Measurements from ENCODE around the gene PLCL2.

PLCL2 gene

GRCh38 chr3:16875876-16876550, 8.7 kb upstream of the PLCL2 start:
- peaks cover 48% of the 10 kb centered on the region for H3K27me3 Mint-ChIP-seq (ENCODE audit: low read depth)
- no peaks in the 10 kb centered on the region for H3K9me3 Mint-ChIP-seq
- H3K27ac Mint-ChIP-seq: no peak overlapping the region
- no peaks in the 10 kb centered on the region for H3K36me3 Mint-ChIP-seq (ENCODE audit: low read depth)
- H3K4me1 Mint-ChIP-seq (ENCODE audit: low read depth): no peaks in the 10 kb centered on the region
- DNase-seq (ENCODE audit: low spot score): no peak
- no peak overlapping the region for H3K4me3 Mint-ChIP-seq

- Mint-ChIP-seq H3K4me1 (ENCODE audit: low read depth) (no peaks in the 10 kb centered on the region), H3K27me3 (ENCODE audit: low read depth) (peaks cover 44% of the 10 kb centered on the region), H3K27ac (no peak overlapping the region), H3K9me3 (no peaks in the 10 kb centered on the region), H3K36me3 (ENCODE audit: low read depth) (no peaks in the 10 kb centered on the region), H3K4me3 (no peak overlapping the region)
- DNase-seq (ENCODE audit: low spot score): no peak
Measured at GRCh38 chr3:16877505-16877904, 7.2 kb upstream of the PLCL2 start.

- Mint-ChIP-seq H3K36me3 (ENCODE audit: low read depth) (no peaks in the 10 kb centered on the region), H3K4me3 (no peak overlapping the region), H3K9me3 (no peaks in the 10 kb centered on the region), H3K27me3 (ENCODE audit: low read depth) (peaks cover 43% of the 10 kb centered on the region), H3K4me1 (ENCODE audit: low read depth) (peaks cover 2% of the 10 kb centered on the region), H3K27ac (no peak overlapping the region)
- no peak for DNase-seq (ENCODE audit: low spot score)
Measured at GRCh38 chr3:16877911-16878310, 6.8 kb upstream of the PLCL2 start.

GRCh38 chr3:16881896-16882630, 2.7 kb upstream of the PLCL2 start:
- Mint-ChIP-seq H3K27ac (no peak overlapping the region), H3K4me1 (ENCODE audit: low read depth) (peaks cover 13% of the 10 kb centered on the region)
- no peak for DNase-seq (ENCODE audit: low spot score)

GRCh38 chr3:16883057-16883722, 1.6 kb upstream of the PLCL2 start:
- Mint-ChIP-seq H3K27ac (peak overlapping the region; percentile 77), H3K4me1 (ENCODE audit: low read depth) (peaks cover 24% of the 10 kb centered on the region)
- no peak for DNase-seq (ENCODE audit: low spot score)

More at GRCh38 chr3:16881896-16882630, 2.7 kb upstream of the PLCL2 start:
- Mint-ChIP-seq H3K4me3 (peak overlapping the region; percentile 77), H3K36me3 (ENCODE audit: low read depth) (peaks cover 6% of the 10 kb centered on the region), H3K27me3 (ENCODE audit: low read depth) (peaks cover 25% of the 10 kb centered on the region), H3K9me3 (no peaks in the 10 kb centered on the region)

GRCh38 chr3:16883723-16884083, 1.1 kb upstream of the PLCL2 start:
- Mint-ChIP-seq H3K9me3 (no peaks in the 10 kb centered on the region), H3K27me3 (ENCODE audit: low read depth) (peaks cover 12% of the 10 kb centered on the region), H3K4me3 (peak overlapping the region; percentile 77), H3K36me3 (ENCODE audit: low read depth) (peaks cover 11% of the 10 kb centered on the region), H3K4me1 (ENCODE audit: low read depth) (peaks cover 28% of the 10 kb centered on the region), H3K27ac (peak overlapping the region; percentile 77)
- no peak for DNase-seq (ENCODE audit: low spot score)

More at GRCh38 chr3:16883057-16883722, 1.6 kb upstream of the PLCL2 start:
- H3K4me3 Mint-ChIP-seq: peak overlapping the region; percentile 77
- H3K36me3 Mint-ChIP-seq (ENCODE audit: low read depth): peaks cover 11% of the 10 kb centered on the region
- H3K27me3 Mint-ChIP-seq (ENCODE audit: low read depth): peaks cover 16% of the 10 kb centered on the region
- no peaks in the 10 kb centered on the region for H3K9me3 Mint-ChIP-seq

- H3K36me3 Mint-ChIP-seq (ENCODE audit: low read depth): peaks cover 13% of the 10 kb centered on the region
- H3K9me3 Mint-ChIP-seq: no peaks in the 10 kb centered on the region
- H3K4me3 Mint-ChIP-seq: peak overlapping the region; percentile 93
- peak overlapping the region; percentile 98 for H3K27ac Mint-ChIP-seq
- peaks cover 33% of the 10 kb centered on the region for H3K4me1 Mint-ChIP-seq (ENCODE audit: low read depth)
- DNase-seq (ENCODE audit: low spot score): peak; percentile 61
- peaks cover 12% of the 10 kb centered on the region for H3K27me3 Mint-ChIP-seq (ENCODE audit: low read depth)
Measured at GRCh38 chr3:16884084-16884747, 539 bp upstream of the PLCL2 start.

- H3K4me1 Mint-ChIP-seq (ENCODE audit: low read depth): peaks cover 48% of the 10 kb centered on the region
- H3K4me3 Mint-ChIP-seq: peak overlapping the region; percentile 97
- no peak for DNase-seq (ENCODE audit: low spot score)
- H3K9me3 Mint-ChIP-seq: no peaks in the 10 kb centered on the region
- peaks cover 15% of the 10 kb centered on the region for H3K36me3 Mint-ChIP-seq (ENCODE audit: low read depth)
- peaks cover 7% of the 10 kb centered on the region for H3K27me3 Mint-ChIP-seq (ENCODE audit: low read depth)
- H3K27ac Mint-ChIP-seq: peak overlapping the region; percentile 88
Measured at GRCh38 chr3:16885593-16886302, 993 bp downstream of the PLCL2 start.

- DNase-seq (ENCODE audit: low spot score): no peak
- peaks cover 15% of the 10 kb centered on the region for H3K36me3 Mint-ChIP-seq (ENCODE audit: low read depth)
- H3K4me3 Mint-ChIP-seq: peak overlapping the region; percentile 97
- peaks cover 5% of the 10 kb centered on the region for H3K27me3 Mint-ChIP-seq (ENCODE audit: low read depth)
- peak overlapping the region; percentile 88 for H3K27ac Mint-ChIP-seq
- H3K9me3 Mint-ChIP-seq: no peaks in the 10 kb centered on the region
- peaks cover 54% of the 10 kb centered on the region for H3K4me1 Mint-ChIP-seq (ENCODE audit: low read depth)
Measured at GRCh38 chr3:16886303-16886683, 1.5 kb downstream of the PLCL2 start.

- H3K36me3 Mint-ChIP-seq (ENCODE audit: low read depth): peaks cover 19% of the 10 kb centered on the region
- no peak for DNase-seq (ENCODE audit: low spot score)
- peaks cover 2% of the 10 kb centered on the region for H3K27me3 Mint-ChIP-seq (ENCODE audit: low read depth)
- peak overlapping the region; percentile 97 for H3K4me3 Mint-ChIP-seq
- H3K9me3 Mint-ChIP-seq: no peaks in the 10 kb centered on the region
- peak overlapping the region; percentile 88 for H3K27ac Mint-ChIP-seq
- peaks cover 61% of the 10 kb centered on the region for H3K4me1 Mint-ChIP-seq (ENCODE audit: low read depth)
Measured at GRCh38 chr3:16887130-16887529, 2.4 kb downstream of the PLCL2 start.

GRCh38 chr3:16888356-16888755, 3.6 kb downstream of the PLCL2 start:
- Mint-ChIP-seq H3K4me3 (peak overlapping the region; percentile 97), H3K36me3 (ENCODE audit: low read depth) (peaks cover 21% of the 10 kb centered on the region), H3K27me3 (ENCODE audit: low read depth) (no peaks in the 10 kb centered on the region), H3K9me3 (no peaks in the 10 kb centered on the region), H3K27ac (peak overlapping the region; percentile 88), H3K4me1 (ENCODE audit: low read depth) (peaks cover 66% of the 10 kb centered on the region)
- no peak for DNase-seq (ENCODE audit: low spot score)

- DNase-seq (ENCODE audit: low spot score): no peak
- H3K4me3 Mint-ChIP-seq: peak overlapping the region; percentile 97
- H3K4me1 Mint-ChIP-seq (ENCODE audit: low read depth): peaks cover 62% of the 10 kb centered on the region
- H3K27ac Mint-ChIP-seq: peak overlapping the region; percentile 88
- H3K9me3 Mint-ChIP-seq: no peaks in the 10 kb centered on the region
- peaks cover 21% of the 10 kb centered on the region for H3K36me3 Mint-ChIP-seq (ENCODE audit: low read depth)
- no peaks in the 10 kb centered on the region for H3K27me3 Mint-ChIP-seq (ENCODE audit: low read depth)
Measured at GRCh38 chr3:16888785-16889607, 4.2 kb downstream of the PLCL2 start.

Data from T-helper 2 cell treated with Interferon-gamma antibody and Interleukin-4, amounts not matched to agents 5 μg/mL and 100 μg/mL, for 36 hours (primary cell).